ENCODE measurements around the gene DEFB129.

DNA sequence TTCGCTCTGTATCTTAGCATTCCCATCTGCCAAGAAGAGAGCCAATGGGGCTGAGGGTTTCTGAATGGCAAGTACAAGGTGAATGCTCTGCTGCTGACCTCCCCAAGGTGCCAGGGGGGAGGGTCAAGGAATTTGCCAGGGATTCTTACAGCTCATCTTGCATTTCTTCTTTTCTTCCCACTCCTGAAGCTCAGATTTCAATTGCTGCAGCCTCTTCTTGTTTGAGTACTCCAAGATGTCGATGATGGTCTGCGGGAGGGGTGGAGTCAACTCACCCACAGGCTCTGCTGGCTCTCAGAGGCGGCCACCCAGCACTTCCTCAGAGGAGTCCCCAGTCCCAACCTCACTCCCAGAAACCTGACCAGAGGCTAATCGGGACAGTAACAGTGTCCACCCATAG is 51.1 kb downstream of the DEFB129 start:
- TF ChIP-seq, protein P1, sequence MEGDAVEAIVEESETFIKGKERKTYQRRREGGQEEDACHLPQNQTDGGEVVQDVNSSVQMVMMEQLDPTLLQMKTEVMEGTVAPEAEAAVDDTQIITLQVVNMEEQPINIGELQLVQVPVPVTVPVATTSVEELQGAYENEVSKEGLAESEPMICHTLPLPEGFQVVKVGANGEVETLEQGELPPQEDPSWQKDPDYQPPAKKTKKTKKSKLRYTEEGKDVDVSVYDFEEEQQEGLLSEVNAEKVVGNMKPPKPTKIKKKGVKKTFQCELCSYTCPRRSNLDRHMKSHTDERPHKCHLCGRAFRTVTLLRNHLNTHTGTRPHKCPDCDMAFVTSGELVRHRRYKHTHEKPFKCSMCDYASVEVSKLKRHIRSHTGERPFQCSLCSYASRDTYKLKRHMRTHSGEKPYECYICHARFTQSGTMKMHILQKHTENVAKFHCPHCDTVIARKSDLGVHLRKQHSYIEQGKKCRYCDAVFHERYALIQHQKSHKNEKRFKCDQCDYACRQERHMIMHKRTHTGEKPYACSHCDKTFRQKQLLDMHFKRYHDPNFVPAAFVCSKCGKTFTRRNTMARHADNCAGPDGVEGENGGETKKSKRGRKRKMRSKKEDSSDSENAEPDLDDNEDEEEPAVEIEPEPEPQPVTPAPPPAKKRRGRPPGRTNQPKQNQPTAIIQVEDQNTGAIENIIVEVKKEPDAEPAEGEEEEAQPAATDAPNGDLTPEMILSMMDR (IDR thresholded peaks at IDR 0.05) = no peak
- no peak for TF ChIP-seq POLR2A (IDR thresholded peaks at IDR 0.05)

Measured in vagina (tissue), 2 donors.